Gastrocnemius medialis (tissue), 4 donors: Measurements from ENCODE around the gene PDIA6. TPM values are rescaled to one million over a fixed set of nuclear protein-coding genes. Genes with fewer than 3 reads are reported as not detected.
"Not testable (repeated sequence)": the region's sequence is repeated elsewhere in the genome, so short reads cannot be mapped to it uniquely, and the experiment has no call there.

Experiments
- ATAC-seq, 2 donors: fragments of 150-250 bp; one replicate each; pipeline ENCODE4 v1.9.1; 2016
- DNase-seq, 2 donors: peaks; one replicate each; pipeline ENCODE4 v3.0.0-alpha.2; 2019
- H3K27ac ChIP-seq, 4 donors: fragments of 200-600 bp; sonication (generic); 1 replicate in 1 of 4; 2 replicates in 3 of 4; pipeline ENCODE4 v1.5.1; 2016 to 2018; ENCODE audit warnings: mild to moderate bottlenecking in 2 of 4, moderate library complexity in 1 of 4
- H3K27me3 ChIP-seq, 3 donors: fragments of 200-600 bp; sonication (generic) in 2 of 3; 1 replicate in 1 of 3; 2 replicates in 2 of 3; pipeline versions ENCODE4 v1.5.1 to v1.6.0; 2016 to 2019; ENCODE audit warnings: mild to moderate bottlenecking in 1 of 3, moderate library complexity in 1 of 3
- H3K36me3 ChIP-seq, 2 donors: fragments of 200-600 bp; sonication (generic) in 1 of 2; one replicate each; pipeline ENCODE4 v1.5.1; 2017 to 2018
- H3K4me1 ChIP-seq, 2 donors: fragments of 200-600 bp; sonication (generic) in 1 of 2; one replicate each; pipeline ENCODE4 v1.5.1; 2016 to 2017; ENCODE audit warnings: mild to moderate bottlenecking in 2 of 2
- H3K4me3 ChIP-seq, 4 donors: fragments of 200-600 bp; sonication (generic) in 3 of 4; 1 replicate in 1 of 4; 2 replicates in 3 of 4; pipeline ENCODE4 v1.5.1; 2016 to 2019; ENCODE audit warnings: mild to moderate bottlenecking in 2 of 4
- H3K9me3 ChIP-seq, 3 donors: fragments of 200-600 bp; sonication (generic) in 2 of 3; 1 replicate in 1 of 3; 2 replicates in 2 of 3; pipeline ENCODE4 v1.5.1; 2016 to 2019
- POLR2A ChIP-seq, 2 donors: fragments of 450-650 bp; IDR thresholded peaks; one replicate each; pipeline ENCODE4 v1.6.1; 2017; ENCODE audit warnings: antibody characterized with exemption in 2 of 2, mild to moderate bottlenecking in 2 of 2, moderate library complexity in 2 of 2
- in situ Hi-C, 4 donors: fragments of 200-750 bp; cut with MboI; loops; one replicate each; pipeline versions ENCODE4 v1.15.0 to v1.8.0; 2017; ENCODE audit warnings: low sequenced_read_pairs in 4 of 4
- intact Hi-C: fragments of 100-400 bp; cut with DNase I; formaldehyde crosslinking; loops from one replicate; pipeline ENCODE4 v1.15.1; 2023; ENCODE audit warnings: low total_unique reads
- total RNA-seq, 4 donors: library from RNA; depleted of rRNA; stranded (reverse); fragments of >200 nt; gene quantifications; one replicate each; pipeline versions ENCODE4 v1.1.0 to v1.2.3, GENCODE V29; 2016
- TF ChIP-seq, protein P1 (sequence below), 5 experiments: fragments of 450-650 bp in 3 of 5; fragments of 200-600 bp in 2 of 5; sonication (generic) in 2 of 5; IDR thresholded peaks in 4 of 5; conservative IDR thresholded peaks in 1 of 5; 1 replicate in 4 of 5; 2 replicates in 1 of 5; pipeline ENCODE4 v1.5.1; 2016 to 2019; ENCODE audit warnings: antibody characterized with exemption in 5 of 5, mild to moderate bottlenecking in 3 of 5, moderate library complexity in 3 of 5

The PDIA6 gene
- total RNA-seq, 4 donors from 2014 or later = 32.0 to 72.4 (median 54.2) TPM

DNA sequence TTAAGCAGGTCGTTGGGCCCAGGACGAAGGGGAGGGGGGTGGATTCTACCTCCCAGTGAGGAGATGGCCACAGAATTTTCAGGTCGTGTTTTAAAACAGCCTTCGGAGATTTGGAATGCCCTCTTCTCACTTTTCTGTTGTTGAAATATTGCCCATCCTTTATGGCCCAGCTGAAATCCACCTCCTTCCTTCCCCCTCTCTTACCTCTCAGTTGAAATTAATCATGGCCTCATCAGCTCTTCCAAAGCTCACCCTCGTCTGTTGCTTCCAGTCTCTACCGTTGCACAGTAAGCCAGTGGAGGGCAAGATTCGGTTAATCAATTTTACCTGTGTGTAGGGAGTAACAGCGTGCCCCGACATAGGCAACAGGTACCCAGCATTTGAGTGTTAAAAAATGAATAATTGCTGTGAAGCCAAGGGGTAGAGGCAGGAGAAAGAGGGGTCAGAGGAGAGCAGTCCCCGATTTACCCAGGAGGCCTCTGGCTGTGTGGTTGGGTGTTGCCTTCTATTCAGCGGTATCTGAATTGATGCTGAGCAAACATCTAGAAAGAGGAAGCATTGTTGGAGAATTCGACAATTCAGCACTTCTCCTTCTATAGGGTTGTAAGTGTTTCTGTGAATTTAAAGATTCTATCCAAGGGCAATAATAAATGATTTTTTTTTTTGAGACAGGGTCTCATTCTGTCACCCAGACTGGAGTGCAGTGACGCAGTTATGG, 8.6 kb upstream of the PDIA6 start:
- Histone ChIP-seq H3K4me1 (no peaks in the 10 kb centered on the region), H3K9me3 (no peaks in the 10 kb centered on the region), H3K36me3 (no peaks in the 10 kb centered on the region), H3K27me3 (peaks cover 0 to 4% (median 2%) of the 10 kb centered on the region in 3 donors), H3K4me3 (no peak overlapping the region), H3K27ac (no peak overlapping the region)
- in situ Hi-C loops (no loop called here), intact Hi-C loops (no loop called here)
- ATAC-seq = no peak
- no peak for DNase-seq
- TF ChIP-seq POLR2A (IDR thresholded peaks at IDR 0.05) = no peak
- TF ChIP-seq, protein P1, sequence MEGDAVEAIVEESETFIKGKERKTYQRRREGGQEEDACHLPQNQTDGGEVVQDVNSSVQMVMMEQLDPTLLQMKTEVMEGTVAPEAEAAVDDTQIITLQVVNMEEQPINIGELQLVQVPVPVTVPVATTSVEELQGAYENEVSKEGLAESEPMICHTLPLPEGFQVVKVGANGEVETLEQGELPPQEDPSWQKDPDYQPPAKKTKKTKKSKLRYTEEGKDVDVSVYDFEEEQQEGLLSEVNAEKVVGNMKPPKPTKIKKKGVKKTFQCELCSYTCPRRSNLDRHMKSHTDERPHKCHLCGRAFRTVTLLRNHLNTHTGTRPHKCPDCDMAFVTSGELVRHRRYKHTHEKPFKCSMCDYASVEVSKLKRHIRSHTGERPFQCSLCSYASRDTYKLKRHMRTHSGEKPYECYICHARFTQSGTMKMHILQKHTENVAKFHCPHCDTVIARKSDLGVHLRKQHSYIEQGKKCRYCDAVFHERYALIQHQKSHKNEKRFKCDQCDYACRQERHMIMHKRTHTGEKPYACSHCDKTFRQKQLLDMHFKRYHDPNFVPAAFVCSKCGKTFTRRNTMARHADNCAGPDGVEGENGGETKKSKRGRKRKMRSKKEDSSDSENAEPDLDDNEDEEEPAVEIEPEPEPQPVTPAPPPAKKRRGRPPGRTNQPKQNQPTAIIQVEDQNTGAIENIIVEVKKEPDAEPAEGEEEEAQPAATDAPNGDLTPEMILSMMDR (IDR thresholded peaks at IDR 0.05 in 4 of 5, conservative IDR thresholded peaks at IDR 0.05 in 1 of 5) = no peak

DNA sequence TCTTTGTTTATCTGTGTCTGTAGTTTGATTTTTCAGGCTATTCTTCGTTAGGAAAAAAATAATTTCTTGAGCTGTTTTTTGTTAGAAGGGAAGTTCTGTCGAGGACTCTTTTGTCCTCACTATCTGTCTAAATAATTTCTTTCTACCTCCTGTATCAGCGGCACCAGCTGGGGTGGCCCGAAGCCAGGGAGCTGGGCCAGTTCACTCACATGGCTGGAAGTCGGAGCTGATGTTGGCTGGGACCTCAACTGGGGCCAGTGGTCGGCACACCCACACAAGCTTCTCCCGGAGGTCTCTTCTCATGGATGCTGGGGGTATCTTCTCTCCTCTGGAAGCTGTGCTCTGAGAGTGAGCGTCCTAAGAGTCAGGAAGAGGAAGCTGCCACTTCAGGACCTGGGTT, 8.0 kb upstream of the PDIA6 start:
- intact Hi-C loops = no loop called here

DNA sequence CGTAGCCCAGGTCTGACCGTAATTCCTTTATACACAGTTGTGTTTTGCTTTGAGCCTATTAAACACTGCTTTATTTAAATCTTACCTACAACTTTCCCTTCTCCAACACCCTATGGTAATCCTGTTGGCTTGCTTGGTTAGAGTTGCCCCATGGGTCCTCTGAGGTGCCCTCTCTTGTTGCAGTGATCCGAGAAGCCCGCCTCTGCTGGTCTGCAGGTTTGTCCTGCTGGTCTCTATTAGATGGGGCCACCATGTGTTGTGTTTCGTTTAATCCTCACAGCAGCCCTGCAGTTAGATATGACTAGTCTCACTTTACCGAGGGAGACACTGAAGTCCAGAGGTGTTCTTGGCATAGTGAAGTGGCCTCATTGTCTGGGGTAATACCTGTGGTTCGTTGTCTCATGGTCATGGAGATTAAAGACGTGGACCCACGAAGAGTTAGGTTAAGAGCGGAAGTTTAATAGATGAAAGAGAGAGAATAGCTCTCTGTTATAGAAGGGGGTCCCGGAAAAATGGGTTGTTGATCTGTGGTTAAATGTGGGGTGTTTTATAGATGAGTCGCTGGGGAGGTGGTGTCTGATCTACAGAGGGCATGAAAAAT, 7.2 kb upstream of the PDIA6 start:
- no peak overlapping the region for H3K27ac ChIP-seq
- no peaks in the 10 kb centered on the region for H3K36me3 ChIP-seq
- no peak overlapping the region for H3K4me3 ChIP-seq
- peaks cover 0 to 4% (median 2%) of the 10 kb centered on the region in 3 donors for H3K27me3 ChIP-seq
- no peaks in the 10 kb centered on the region for H3K4me1 ChIP-seq
- ATAC-seq (no peak), DNase-seq (no peak)
- TF ChIP-seq, protein P1 (IDR thresholded peaks at IDR 0.05 in 4 of 5, conservative IDR thresholded peaks at IDR 0.05 in 1 of 5) = no peak
- no peak for TF ChIP-seq POLR2A (IDR thresholded peaks at IDR 0.05)
- intact Hi-C loops (no loop called here), in situ Hi-C loops (no loop called here)
- no peaks in the 10 kb centered on the region for H3K9me3 ChIP-seq

More for the DNA sequence above, 8.0 kb upstream of the PDIA6 start:
- H3K9me3 ChIP-seq = no peaks in the 10 kb centered on the region
- H3K27me3 ChIP-seq = peaks cover 0 to 4% (median 2%) of the 10 kb centered on the region in 3 donors
- no peaks in the 10 kb centered on the region for H3K4me1 ChIP-seq
- TF ChIP-seq, protein P1 (IDR thresholded peaks at IDR 0.05 in 4 of 5, conservative IDR thresholded peaks at IDR 0.05 in 1 of 5) = no peak
- no peak for TF ChIP-seq POLR2A (IDR thresholded peaks at IDR 0.05)
- ATAC-seq (no peak), DNase-seq (no peak)
- H3K4me3 ChIP-seq = no peak overlapping the region
- no peaks in the 10 kb centered on the region for H3K36me3 ChIP-seq
- in situ Hi-C loops = no loop called here
- no peak overlapping the region for H3K27ac ChIP-seq

DNA sequence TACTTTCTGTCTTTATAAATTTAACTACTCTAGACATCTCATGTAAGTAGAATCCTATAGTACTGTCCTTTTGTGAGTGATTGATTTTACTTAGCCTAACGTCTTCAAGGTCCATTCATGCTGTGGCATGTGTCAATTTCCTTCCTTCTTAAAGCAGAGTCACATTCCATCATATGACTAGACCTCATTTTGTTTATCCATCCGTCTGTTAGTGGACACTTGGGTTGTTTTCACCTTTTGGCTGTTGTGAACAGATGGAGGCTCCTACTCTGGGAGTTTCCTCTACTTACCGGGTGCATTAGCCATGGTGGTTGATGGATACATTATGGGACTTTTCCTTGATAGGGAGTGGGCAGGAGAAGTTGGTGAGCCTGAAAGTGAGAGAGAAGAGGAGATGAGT, 6.4 kb upstream of the PDIA6 start:
- no peaks in the 10 kb centered on the region for H3K9me3 ChIP-seq
- no peak overlapping the region for H3K4me3 ChIP-seq
- ATAC-seq = no peak
- H3K27me3 ChIP-seq = peaks cover 0 to 4% (median 2%) of the 10 kb centered on the region in 3 donors
- H3K36me3 ChIP-seq = no peaks in the 10 kb centered on the region
- no peak for DNase-seq
- in situ Hi-C loops (no loop called here), intact Hi-C loops (no loop called here)
- no peak overlapping the region for H3K27ac ChIP-seq
- no peaks in the 10 kb centered on the region for H3K4me1 ChIP-seq
- TF ChIP-seq POLR2A (IDR thresholded peaks at IDR 0.05) = no peak
- TF ChIP-seq, protein P1 (IDR thresholded peaks at IDR 0.05 in 4 of 5, conservative IDR thresholded peaks at IDR 0.05 in 1 of 5) = no peak

DNA sequence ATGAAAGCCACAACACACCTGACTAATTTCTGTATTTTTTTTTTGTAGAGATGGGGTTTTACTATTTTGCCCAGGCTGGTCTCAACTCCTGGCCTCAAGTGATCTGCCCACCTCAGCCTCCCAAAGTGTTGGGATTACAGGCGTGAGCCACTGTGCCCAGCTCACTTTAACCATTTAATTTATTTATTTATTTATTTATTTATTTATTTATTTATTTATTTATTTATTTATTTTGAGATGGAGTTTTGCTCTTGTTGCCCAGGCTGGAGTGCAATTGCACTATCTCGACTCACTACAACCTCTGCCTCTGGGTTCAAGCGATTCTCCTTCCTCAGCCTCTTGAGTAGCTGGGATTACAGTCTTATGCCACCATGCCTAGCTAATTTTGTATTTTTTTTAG, 5.7 kb upstream of the PDIA6 start:
- ATAC-seq, H3K4me3 ChIP-seq, H3K27me3 ChIP-seq, H3K4me1 ChIP-seq, intact Hi-C loops, H3K27ac ChIP-seq, in situ Hi-C loops, H3K36me3 ChIP-seq, DNase-seq, H3K9me3 ChIP-seq: not testable (repeated sequence)
